IgD-negative memory B cell (primary cell): Measurements from ENCODE around the gene CUX1. TPM values are rescaled to one million over a fixed set of nuclear protein-coding genes. Genes with fewer than 3 reads are reported as not detected.
A peak's percentile ranks its signal among the peaks of the same experiment; 100 is the strongest.
"Not testable (repeated sequence)": the region's sequence is repeated elsewhere in the genome, so short reads cannot be mapped to it uniquely, and the experiment has no call there.

ENCODE experiments used
- H3K27ac Mint-ChIP-seq, 3 donors: one replicate each; pipeline ENCODE4 v1.8.0; 2020 to 2022; ENCODE audit warnings: mild to moderate bottlenecking in 3 of 3, mixed read lengths in 3 of 3, moderate library complexity in 1 of 3
- H3K27me3 Mint-ChIP-seq: one replicate; pipeline ENCODE4 v1.8.0; 2021; ENCODE audit warnings: mixed read lengths
- H3K36me3 Mint-ChIP-seq: one replicate; pipeline ENCODE4 v1.8.0; 2020; ENCODE audit warnings: mild to moderate bottlenecking, mixed read lengths
- H3K4me1 Mint-ChIP-seq, 3 donors: one replicate each; pipeline ENCODE4 v1.8.0; 2020 to 2022; ENCODE audit warnings: mixed read lengths in 3 of 3, mild to moderate bottlenecking in 1 of 3
- H3K4me3 Mint-ChIP-seq, 4 donors: one replicate each; pipeline ENCODE4 v1.8.0; 2020 to 2022; ENCODE audit warnings: mild to moderate bottlenecking in 4 of 4, mixed read lengths in 4 of 4, moderate library complexity in 3 of 4
- H3K9me3 Mint-ChIP-seq, 3 donors: one replicate each; pipeline ENCODE4 v1.8.0; 2020 to 2021; ENCODE audit warnings: mixed read lengths in 3 of 3, mild to moderate bottlenecking in 1 of 3
- polyA plus RNA-seq: library from polyadenylated mRNA; unstranded; fragments of 300-500 nt; fragmentation: Illumina TruSeq; gene quantifications from one replicate; pipeline ENCODE4 v1.2.3, GENCODE V29; 2021

Gene CUX1
- polyA plus RNA-seq, 1 donor from 2014 or later: 22.2 TPM

- H3K27me3 Mint-ChIP-seq: no peaks in the 10 kb centered on the region
- peak overlapping the region in 2 of 3 donors; percentile 55 to 91 for H3K27ac Mint-ChIP-seq
- peak overlapping the region in 3 of 4 donors; percentile 59 to 83 (median 70) for H3K4me3 Mint-ChIP-seq
- peaks cover 38 to 44% (median 42%) of the 10 kb centered on the region in 3 donors for H3K4me1 Mint-ChIP-seq
- no peaks in the 10 kb centered on the region for H3K36me3 Mint-ChIP-seq
- no peaks in the 10 kb centered on the region for H3K9me3 Mint-ChIP-seq
Observed at GRCh38 chr7:101860316-101861217, 43.1 kb downstream of the CUX1 start.

GRCh38 chr7:101861218-101861775 is 43.9 kb downstream of the CUX1 start:
- peaks cover 37 to 42% (median 42%) of the 10 kb centered on the region in 3 donors for H3K4me1 Mint-ChIP-seq
- no peaks in the 10 kb centered on the region for H3K9me3 Mint-ChIP-seq
- H3K27ac Mint-ChIP-seq: no peak overlapping the region
- H3K36me3 Mint-ChIP-seq: no peaks in the 10 kb centered on the region
- peak overlapping the region in 2 of 4 donors; percentile 59 to 83 for H3K4me3 Mint-ChIP-seq
- H3K27me3 Mint-ChIP-seq: no peaks in the 10 kb centered on the region

- peak overlapping the region in 1 of 4 donors; percentile 43 for H3K4me3 Mint-ChIP-seq
- H3K36me3 Mint-ChIP-seq: no peaks in the 10 kb centered on the region
- H3K4me1 Mint-ChIP-seq: peaks cover 25 to 37% (median 31%) of the 10 kb centered on the region in 3 donors
- no peaks in the 10 kb centered on the region for H3K27me3 Mint-ChIP-seq
- H3K27ac Mint-ChIP-seq: peak overlapping the region in 1 of 3 donors; percentile 67
- H3K9me3 Mint-ChIP-seq: no peaks in the 10 kb centered on the region
Observed at GRCh38 chr7:101862280-101863220, 45.1 kb downstream of the CUX1 start.

GRCh38 chr7:101863598-101863997 is 46.2 kb downstream of the CUX1 start:
- H3K4me1 Mint-ChIP-seq: peaks cover 28 to 30% (median 29%) of the 10 kb centered on the region in 3 donors
- H3K36me3 Mint-ChIP-seq: no peaks in the 10 kb centered on the region
- H3K27me3 Mint-ChIP-seq: no peaks in the 10 kb centered on the region
- peak overlapping the region in 1 of 4 donors; percentile 52 for H3K4me3 Mint-ChIP-seq
- H3K9me3 Mint-ChIP-seq: no peaks in the 10 kb centered on the region
- no peak overlapping the region for H3K27ac Mint-ChIP-seq

- Mint-ChIP-seq H3K4me1 (peaks cover 29 to 30% (median 29%) of the 10 kb centered on the region in 3 donors), H3K27me3 (no peaks in the 10 kb centered on the region), H3K27ac (no peak overlapping the region)
Observed at GRCh38 chr7:101864039-101864438, 46.6 kb downstream of the CUX1 start.

GRCh38 chr7:101865031-101865430 is 47.6 kb downstream of the CUX1 start:
- peaks cover 28 to 32% (median 28%) of the 10 kb centered on the region in 3 donors for H3K4me1 Mint-ChIP-seq

More at GRCh38 chr7:101864039-101864438, 46.6 kb downstream of the CUX1 start:
- Mint-ChIP-seq H3K9me3 (no peaks in the 10 kb centered on the region), H3K36me3 (no peaks in the 10 kb centered on the region), H3K4me3 (no peak overlapping the region)

GRCh38 chr7:101865455-101865854 is 48.0 kb downstream of the CUX1 start:
- Mint-ChIP-seq H3K27me3 (no peaks in the 10 kb centered on the region), H3K4me1 (peaks cover 24 to 36% (median 32%) of the 10 kb centered on the region in 3 donors)

More at GRCh38 chr7:101865031-101865430, 47.6 kb downstream of the CUX1 start:
- Mint-ChIP-seq H3K4me3 (peak overlapping the region in 2 of 4 donors; percentile 41 to 52), H3K9me3 (no peaks in the 10 kb centered on the region), H3K27ac (no peak overlapping the region), H3K27me3 (no peaks in the 10 kb centered on the region), H3K36me3 (no peaks in the 10 kb centered on the region)

GRCh38 chr7:101866328-101866727 is 48.9 kb downstream of the CUX1 start:
- H3K36me3 Mint-ChIP-seq: no peaks in the 10 kb centered on the region

More at GRCh38 chr7:101865455-101865854, 48.0 kb downstream of the CUX1 start:
- no peaks in the 10 kb centered on the region for H3K9me3 Mint-ChIP-seq
- no peaks in the 10 kb centered on the region for H3K36me3 Mint-ChIP-seq
- peak overlapping the region in 1 of 4 donors; percentile 52 for H3K4me3 Mint-ChIP-seq
- no peak overlapping the region for H3K27ac Mint-ChIP-seq

GRCh38 chr7:101867265-101867664 is 49.8 kb downstream of the CUX1 start:
- Mint-ChIP-seq H3K4me1 (peaks cover 21 to 36% (median 35%) of the 10 kb centered on the region in 3 donors), H3K4me3 (no peak overlapping the region), H3K27me3 (no peaks in the 10 kb centered on the region), H3K36me3 (no peaks in the 10 kb centered on the region), H3K27ac (no peak overlapping the region), H3K9me3 (no peaks in the 10 kb centered on the region)

More at GRCh38 chr7:101866328-101866727, 48.9 kb downstream of the CUX1 start:
- peaks cover 20 to 36% (median 35%) of the 10 kb centered on the region in 3 donors for H3K4me1 Mint-ChIP-seq
- H3K27me3 Mint-ChIP-seq: no peaks in the 10 kb centered on the region
- H3K4me3 Mint-ChIP-seq: no peak overlapping the region
- no peak overlapping the region for H3K27ac Mint-ChIP-seq
- no peaks in the 10 kb centered on the region for H3K9me3 Mint-ChIP-seq

- not testable (repeated sequence) for H3K27me3 Mint-ChIP-seq, H3K27ac Mint-ChIP-seq, H3K4me3 Mint-ChIP-seq, H3K36me3 Mint-ChIP-seq, H3K9me3 Mint-ChIP-seq
- H3K4me1 Mint-ChIP-seq: peaks cover 18 to 35% (median 32%) of the 10 kb centered on the region in 3 donors
Observed at GRCh38 chr7:101867681-101868080, 50.3 kb downstream of the CUX1 start.

- Mint-ChIP-seq H3K9me3 (no peaks in the 10 kb centered on the region), H3K4me3 (peak overlapping the region in 2 of 4 donors; percentile 47 to 71), H3K27ac (no peak overlapping the region), H3K36me3 (no peaks in the 10 kb centered on the region), H3K27me3 (no peaks in the 10 kb centered on the region), H3K4me1 (peaks cover 15 to 33% (median 28%) of the 10 kb centered on the region in 3 donors)
Observed at GRCh38 chr7:101868191-101868950, 50.9 kb downstream of the CUX1 start.

- Mint-ChIP-seq H3K27ac (no peak overlapping the region), H3K4me1 (peaks cover 13 to 28% (median 28%) of the 10 kb centered on the region in 3 donors), H3K9me3 (no peaks in the 10 kb centered on the region)
Observed at GRCh38 chr7:101869026-101869900, 51.8 kb downstream of the CUX1 start.

GRCh38 chr7:101869901-101870290 is 52.5 kb downstream of the CUX1 start:
- Mint-ChIP-seq H3K9me3 (no peaks in the 10 kb centered on the region), H3K27ac (no peak overlapping the region), H3K27me3 (no peaks in the 10 kb centered on the region), H3K4me1 (peaks cover 13 to 28% (median 27%) of the 10 kb centered on the region in 3 donors), H3K36me3 (no peaks in the 10 kb centered on the region), H3K4me3 (no peak overlapping the region)

More at GRCh38 chr7:101869026-101869900, 51.8 kb downstream of the CUX1 start:
- H3K4me3 Mint-ChIP-seq: peak overlapping the region in 1 of 4 donors; percentile 41
- H3K36me3 Mint-ChIP-seq: no peaks in the 10 kb centered on the region
- no peaks in the 10 kb centered on the region for H3K27me3 Mint-ChIP-seq
